ENCODE results near the gene SASS6. TPM values are rescaled to one million over a fixed set of nuclear protein-coding genes. Genes with fewer than 3 reads are reported as not detected.

Gene SASS6
- total and polyA plus RNA-seq, 9 of the 15 experiments (the other 6 are each of a cell fraction or from before 2014, with no cell fraction given) = 11.6 to 34.1 (median 18.0) TPM

DNA sequence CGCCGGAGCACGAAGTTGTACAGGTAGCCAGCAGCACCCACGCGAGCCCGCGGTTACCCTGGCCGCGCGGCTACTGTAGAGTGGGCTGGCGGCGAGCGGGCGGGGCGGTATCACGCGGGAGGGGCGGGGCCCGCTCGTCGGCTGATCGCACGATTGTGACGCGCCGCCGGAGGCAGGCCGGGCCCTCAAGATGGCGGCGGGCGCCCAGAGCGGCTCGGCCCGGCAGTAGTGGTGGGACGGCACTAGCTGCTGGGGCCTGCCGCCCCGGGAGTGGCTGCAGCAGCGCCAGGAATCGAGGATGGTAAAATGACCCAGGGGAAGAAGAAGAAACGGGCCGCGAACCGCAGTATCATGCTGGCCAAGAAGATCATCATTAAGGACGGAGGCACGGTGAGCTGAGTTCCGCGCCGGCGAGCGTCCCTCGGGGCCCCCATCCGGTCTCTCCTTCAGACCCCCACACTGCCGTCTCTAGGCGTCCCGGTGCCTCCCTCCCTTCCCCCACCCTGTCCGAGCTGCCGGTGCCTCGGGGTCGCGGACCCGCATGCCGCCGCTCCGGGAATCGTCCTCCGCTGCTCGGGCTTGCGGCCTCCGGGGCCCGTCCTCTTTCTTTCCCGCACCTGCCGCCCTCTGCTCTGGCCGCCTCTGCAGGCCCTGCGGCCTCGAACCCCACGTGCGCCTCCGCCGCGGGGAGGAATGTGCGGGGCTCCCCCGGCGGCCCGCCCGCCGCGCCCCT is 94.6 kb downstream of the SASS6 start (continued):
- TF ChIP-seq, protein P1, sequence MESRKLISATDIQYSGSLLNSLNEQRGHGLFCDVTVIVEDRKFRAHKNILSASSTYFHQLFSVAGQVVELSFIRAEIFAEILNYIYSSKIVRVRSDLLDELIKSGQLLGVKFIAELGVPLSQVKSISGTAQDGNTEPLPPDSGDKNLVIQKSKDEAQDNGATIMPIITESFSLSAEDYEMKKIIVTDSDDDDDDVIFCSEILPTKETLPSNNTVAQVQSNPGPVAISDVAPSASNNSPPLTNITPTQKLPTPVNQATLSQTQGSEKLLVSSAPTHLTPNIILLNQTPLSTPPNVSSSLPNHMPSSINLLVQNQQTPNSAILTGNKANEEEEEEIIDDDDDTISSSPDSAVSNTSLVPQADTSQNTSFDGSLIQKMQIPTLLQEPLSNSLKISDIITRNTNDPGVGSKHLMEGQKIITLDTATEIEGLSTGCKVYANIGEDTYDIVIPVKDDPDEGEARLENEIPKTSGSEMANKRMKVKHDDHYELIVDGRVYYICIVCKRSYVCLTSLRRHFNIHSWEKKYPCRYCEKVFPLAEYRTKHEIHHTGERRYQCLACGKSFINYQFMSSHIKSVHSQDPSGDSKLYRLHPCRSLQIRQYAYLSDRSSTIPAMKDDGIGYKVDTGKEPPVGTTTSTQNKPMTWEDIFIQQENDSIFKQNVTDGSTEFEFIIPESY (CRISPR knock-in tag; IDR thresholded peaks at IDR 0.05) = 0 out of 2 replicates have a peak, but pooled peaks have one; percentile 8
- TF ChIP-seq, protein P2, sequence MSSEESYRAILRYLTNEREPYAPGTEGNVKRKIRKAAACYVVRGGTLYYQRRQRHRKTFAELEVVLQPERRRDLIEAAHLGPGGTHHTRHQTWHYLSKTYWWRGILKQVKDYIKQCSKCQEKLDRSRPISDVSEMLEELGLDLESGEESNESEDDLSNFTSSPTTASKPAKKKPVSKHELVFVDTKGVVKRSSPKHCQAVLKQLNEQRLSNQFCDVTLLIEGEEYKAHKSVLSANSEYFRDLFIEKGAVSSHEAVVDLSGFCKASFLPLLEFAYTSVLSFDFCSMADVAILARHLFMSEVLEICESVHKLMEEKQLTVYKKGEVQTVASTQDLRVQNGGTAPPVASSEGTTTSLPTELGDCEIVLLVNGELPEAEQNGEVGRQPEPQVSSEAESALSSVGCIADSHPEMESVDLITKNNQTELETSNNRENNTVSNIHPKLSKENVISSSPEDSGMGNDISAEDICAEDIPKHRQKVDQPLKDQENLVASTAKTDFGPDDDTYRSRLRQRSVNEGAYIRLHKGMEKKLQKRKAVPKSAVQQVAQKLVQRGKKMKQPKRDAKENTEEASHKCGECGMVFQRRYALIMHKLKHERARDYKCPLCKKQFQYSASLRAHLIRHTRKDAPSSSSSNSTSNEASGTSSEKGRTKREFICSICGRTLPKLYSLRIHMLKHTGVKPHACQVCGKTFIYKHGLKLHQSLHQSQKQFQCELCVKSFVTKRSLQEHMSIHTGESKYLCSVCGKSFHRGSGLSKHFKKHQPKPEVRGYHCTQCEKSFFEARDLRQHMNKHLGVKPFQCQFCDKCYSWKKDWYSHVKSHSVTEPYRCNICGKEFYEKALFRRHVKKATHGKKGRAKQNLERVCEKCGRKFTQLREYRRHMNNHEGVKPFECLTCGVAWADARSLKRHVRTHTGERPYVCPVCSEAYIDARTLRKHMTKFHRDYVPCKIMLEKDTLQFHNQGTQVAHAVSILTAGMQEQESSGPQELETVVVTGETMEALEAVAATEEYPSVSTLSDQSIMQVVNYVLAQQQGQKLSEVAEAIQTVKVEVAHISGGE (CRISPR knock-in tag; IDR thresholded peaks at IDR 0.05) = 0 out of 6 replicates have a peak, but pooled peaks of 1 of the 3 experiments have one; percentile 15
- TF ChIP-seq ETV6 (IDR thresholded peaks at IDR 0.05; ENCODE audit: borderline replicate concordance in 1 of 2, low read depth in 2 of 2, low read length in 1 of 2) (no peak), ETV6 (CRISPR knock-in tag; IDR thresholded peaks at IDR 0.05; ENCODE audit: borderline replicate concordance) (no peak), SAP30 (IDR thresholded peaks at IDR 0.05; ENCODE audit: borderline replicate concordance, insufficient read depth, low read depth, low read length, poor library complexity, severe bottlenecking) (peak; percentile 81), LEF1 (IDR thresholded peaks at IDR 0.05) (no peak), KDM2B (CRISPR knock-in tag; IDR thresholded peaks at IDR 0.05) (no peak), MEIS2 (IDR thresholded peaks at IDR 0.05; ENCODE audit: partially characterized antibody) (no peak), HCFC1 (IDR thresholded peaks at IDR 0.05; ENCODE audit: low read depth, low read length) (peak; percentile 49), SMARCC2 (IDR thresholded peaks at IDR 0.05; ENCODE audit: low read depth) (no peak), TEAD4 (IDR thresholded peaks at IDR 0.05; ENCODE audit: low read length) (no peak; the same call in 1 of the 2 replicates), TEAD4 (CRISPR knock-in tag; IDR thresholded peaks at IDR 0.05; ENCODE audit: borderline replicate concordance) (no peak)
- TF ChIP-seq, protein P3, sequence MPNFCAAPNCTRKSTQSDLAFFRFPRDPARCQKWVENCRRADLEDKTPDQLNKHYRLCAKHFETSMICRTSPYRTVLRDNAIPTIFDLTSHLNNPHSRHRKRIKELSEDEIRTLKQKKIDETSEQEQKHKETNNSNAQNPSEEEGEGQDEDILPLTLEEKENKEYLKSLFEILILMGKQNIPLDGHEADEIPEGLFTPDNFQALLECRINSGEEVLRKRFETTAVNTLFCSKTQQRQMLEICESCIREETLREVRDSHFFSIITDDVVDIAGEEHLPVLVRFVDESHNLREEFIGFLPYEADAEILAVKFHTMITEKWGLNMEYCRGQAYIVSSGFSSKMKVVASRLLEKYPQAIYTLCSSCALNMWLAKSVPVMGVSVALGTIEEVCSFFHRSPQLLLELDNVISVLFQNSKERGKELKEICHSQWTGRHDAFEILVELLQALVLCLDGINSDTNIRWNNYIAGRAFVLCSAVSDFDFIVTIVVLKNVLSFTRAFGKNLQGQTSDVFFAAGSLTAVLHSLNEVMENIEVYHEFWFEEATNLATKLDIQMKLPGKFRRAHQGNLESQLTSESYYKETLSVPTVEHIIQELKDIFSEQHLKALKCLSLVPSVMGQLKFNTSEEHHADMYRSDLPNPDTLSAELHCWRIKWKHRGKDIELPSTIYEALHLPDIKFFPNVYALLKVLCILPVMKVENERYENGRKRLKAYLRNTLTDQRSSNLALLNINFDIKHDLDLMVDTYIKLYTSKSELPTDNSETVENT (CRISPR knock-in tag; IDR thresholded peaks at IDR 0.05) = peak; percentile 59
- TF ChIP-seq, protein P4, sequence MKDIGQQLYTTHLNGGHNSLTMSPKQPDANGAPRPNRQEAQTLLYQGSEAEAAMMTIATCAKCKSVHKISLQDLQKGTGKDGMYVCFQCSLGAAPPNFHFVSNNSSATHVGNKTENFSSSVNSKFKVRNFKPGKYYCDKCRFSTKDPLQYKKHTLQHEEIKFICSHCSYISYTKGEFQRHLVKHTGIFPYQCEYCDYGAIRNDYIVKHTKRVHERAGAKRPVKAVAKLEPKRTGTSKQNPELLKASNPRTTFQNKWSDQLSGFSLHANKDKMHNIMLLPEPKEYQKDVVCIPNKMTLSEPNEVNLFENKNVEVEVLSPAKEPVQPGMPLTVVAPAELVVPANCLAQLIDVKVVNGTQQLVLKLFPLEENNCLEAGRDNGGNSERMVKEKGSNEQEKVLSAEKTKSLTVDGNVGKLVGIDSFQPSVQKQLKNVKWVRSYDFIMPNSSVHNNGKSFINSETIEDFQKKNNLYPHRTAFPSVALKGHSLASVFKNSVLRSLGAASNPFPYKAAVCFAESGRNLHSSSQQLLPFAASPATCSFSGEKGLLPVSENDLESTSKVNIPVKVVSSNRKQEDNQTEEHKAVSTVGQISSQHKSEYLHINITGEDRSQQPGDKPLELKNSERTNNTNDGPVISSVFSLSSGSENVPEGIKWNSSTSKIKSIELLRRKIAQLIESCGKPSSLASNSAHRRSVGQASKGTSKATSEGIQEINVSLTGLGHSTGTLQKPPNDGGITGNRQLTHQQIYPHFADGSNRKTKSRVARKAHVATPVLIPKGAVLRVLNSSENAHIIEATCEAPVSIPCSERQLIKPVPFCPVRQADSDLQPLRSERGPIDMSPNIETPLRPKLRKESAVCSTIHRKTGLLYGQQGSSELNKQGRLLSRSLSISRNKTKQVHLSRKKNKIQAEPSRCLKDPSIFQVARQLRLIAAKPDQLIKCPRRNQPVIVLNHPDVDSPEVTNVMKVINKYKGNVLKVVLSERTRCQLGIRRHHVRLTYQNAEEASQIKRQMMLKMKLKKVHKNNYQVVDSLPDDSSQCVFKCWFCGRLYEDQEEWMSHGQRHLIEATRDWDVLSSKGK (CRISPR knock-in tag; IDR thresholded peaks at IDR 0.05) = no peak

Data from K562 (cell line).